HG03175 (cell line): ENCODE results near the gene TRAP1.
"Not testable (repeated sequence)": the region's sequence is repeated elsewhere in the genome, so short reads cannot be mapped to it uniquely, and the experiment has no call there.

ENCODE experiments used
- ATAC-seq: cut with Tn5 transposase; IDR thresholded peaks from one replicate; pipeline ENCODE4 v1.9.1; 2021; ENCODE audit warnings: mild to moderate bottlenecking, moderate library complexity; ENCODE audit not compliant: unreplicated experiment

Gene TRAP1

GRCh38 chr16:3714378-3714777 is 2.9 kb downstream of the TRAP1 start:
- ATAC-seq, result not testable (repeated sequence)

- ATAC-seq, result no peak
Observed at GRCh38 chr16:3713587-3714242, 3.6 kb downstream of the TRAP1 start.

- no peak for ATAC-seq
Observed at GRCh38 chr16:3712861-3713372, 4.4 kb downstream of the TRAP1 start.

- no peak for ATAC-seq
Observed at GRCh38 chr16:3706253-3707012, 10.9 kb downstream of the TRAP1 start.

- ATAC-seq, result no peak
Observed at GRCh38 chr16:3702082-3702481, 15.2 kb downstream of the TRAP1 start.

GRCh38 chr16:3701531-3701930 is 15.8 kb downstream of the TRAP1 start:
- ATAC-seq, result no peak

- no peak for ATAC-seq
Observed at GRCh38 chr16:3698941-3699340, 18.4 kb downstream of the TRAP1 start.

- no peak for ATAC-seq
Observed at GRCh38 chr16:3696425-3697218, 20.7 kb downstream of the TRAP1 start.

- ATAC-seq, result no peak
Observed at GRCh38 chr16:3695610-3696369, 21.5 kb downstream of the TRAP1 start.

- ATAC-seq, result no peak
Observed at GRCh38 chr16:3694051-3694450, 23.3 kb downstream of the TRAP1 start.

- no peak for ATAC-seq
Observed at GRCh38 chr16:3691761-3692160, 25.6 kb downstream of the TRAP1 start.

GRCh38 chr16:3690980-3691720 is 26.2 kb downstream of the TRAP1 start:
- ATAC-seq, result no peak

GRCh38 chr16:3690470-3690928 is 26.8 kb downstream of the TRAP1 start:
- peak; percentile 71 for ATAC-seq

GRCh38 chr16:3689731-3690130 is 27.6 kb downstream of the TRAP1 start:
- ATAC-seq, result no peak

GRCh38 chr16:3687792-3688191 is 29.5 kb downstream of the TRAP1 start:
- no peak for ATAC-seq

- no peak for ATAC-seq
Observed at GRCh38 chr16:3687021-3687420, 30.3 kb downstream of the TRAP1 start.

GRCh38 chr16:3681206-3681605 is 36.1 kb downstream of the TRAP1 start:
- ATAC-seq, result no peak

- ATAC-seq, result no peak
Observed at GRCh38 chr16:3677994-3678393, 39.3 kb downstream of the TRAP1 start.

- no peak for ATAC-seq
Observed at GRCh38 chr16:3675601-3676130, 41.7 kb downstream of the TRAP1 start.
